AG10803 (cell line): Measurements from ENCODE around the gene RAI1.

Source experiments
- DNase-seq: peaks from one replicate; pipeline ENCODE4 v3.0.0; 2010; ENCODE audit warnings: low read depth
- H3K4me3 ChIP-seq: 2 replicates; pipeline ENCODE4 v1.5.1; 2011; ENCODE audit warnings: mild to moderate bottlenecking, low read length, control low read depth
- CTCF ChIP-seq: conservative IDR thresholded peaks from 2 replicates; pipeline ENCODE4 v1.5.1; 2011; ENCODE audit warnings: mild to moderate bottlenecking, low read length, control low read depth, inconsistent platforms

RAI1 gene

GRCh38 chr17:17772231-17772630, 91.0 kb downstream of the RAI1 start:
- no peak for DNase-seq
- H3K4me3 ChIP-seq = no peak overlapping the region
- no peak for TF ChIP-seq CTCF

- no peak overlapping the region for H3K4me3 ChIP-seq
- DNase-seq = no peak
- peak; percentile 30 for TF ChIP-seq CTCF
Observed at GRCh38 chr17:17774009-17774881, 93.0 kb downstream of the RAI1 start.

GRCh38 chr17:17776889-17777288, 95.6 kb downstream of the RAI1 start:
- no peak overlapping the region for H3K4me3 ChIP-seq
- DNase-seq = no peak
- no peak for TF ChIP-seq CTCF

DNA sequence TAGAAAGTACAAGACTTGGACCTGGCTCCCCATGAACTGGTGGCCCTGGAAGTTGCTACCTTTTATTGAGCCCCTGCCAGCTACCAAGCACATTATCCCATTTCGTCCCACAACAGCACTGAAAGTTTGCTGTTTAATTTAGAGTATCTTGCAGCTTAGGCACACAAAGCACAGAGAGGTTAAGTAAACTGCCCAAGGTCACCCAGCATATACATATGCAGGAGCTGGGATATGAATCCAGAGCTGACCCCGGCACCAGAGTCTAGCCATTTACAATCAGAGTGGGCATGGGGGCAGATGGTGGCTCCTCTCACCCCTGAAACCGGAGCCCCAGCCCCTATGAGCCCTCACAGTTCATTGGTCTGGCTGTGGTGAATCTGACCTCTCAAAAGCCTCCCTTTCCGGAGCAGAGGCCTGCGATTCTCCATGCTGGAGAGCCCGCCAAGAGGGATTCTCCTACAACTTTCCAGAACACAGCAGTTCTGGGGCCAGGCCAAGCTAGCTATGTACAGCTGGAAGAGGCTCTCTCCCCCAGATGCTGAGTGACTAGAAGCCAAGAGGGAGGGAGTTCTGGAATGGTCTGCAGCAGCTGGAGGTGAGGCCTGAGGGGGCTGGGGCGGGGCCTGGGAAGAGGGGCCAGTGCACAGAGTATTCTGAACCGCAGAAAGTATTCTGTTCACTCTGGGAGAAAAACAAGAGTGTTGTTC, 97.2 kb downstream of the RAI1 start:
- no peak for TF ChIP-seq CTCF
- no peak overlapping the region for H3K4me3 ChIP-seq
- peak; percentile 79 for DNase-seq

DNA sequence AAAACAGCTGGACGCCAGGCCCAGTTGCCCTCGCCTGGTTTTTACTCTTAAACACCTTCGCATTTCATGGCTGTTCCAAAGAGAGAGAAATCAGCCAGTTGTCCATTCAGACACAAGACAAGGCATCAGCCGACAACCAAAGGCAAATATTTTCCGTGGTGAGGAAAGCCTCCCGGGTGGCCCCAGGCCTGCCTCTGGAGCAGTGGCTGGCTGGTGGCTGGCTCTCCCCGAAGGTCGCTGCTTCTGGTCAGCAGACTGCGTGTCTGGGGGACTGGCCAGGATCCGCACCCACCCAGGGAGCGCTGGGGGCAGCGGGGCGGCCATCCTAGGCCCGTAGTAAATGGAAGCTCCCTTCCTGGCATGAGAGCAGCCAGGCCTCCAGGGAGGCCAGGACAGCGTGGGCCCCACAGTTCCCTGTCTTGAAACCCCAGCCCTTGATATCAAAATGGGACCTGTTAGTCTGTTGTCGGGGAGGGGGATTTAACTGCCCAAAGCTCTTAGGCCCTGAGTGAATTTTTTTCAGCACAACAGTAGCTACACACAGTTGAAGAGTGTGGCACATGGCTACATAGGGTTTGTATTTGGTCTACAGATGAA, 97.9 kb downstream of the RAI1 start:
- no peak for DNase-seq
- no peak for TF ChIP-seq CTCF
- no peak overlapping the region for H3K4me3 ChIP-seq

GRCh38 chr17:17780922-17781590, 99.8 kb downstream of the RAI1 start:
- TF ChIP-seq CTCF = peak; percentile 23; the same call in 1 of the 2 replicates
- H3K4me3 ChIP-seq = no peak overlapping the region
- DNase-seq = no peak
